Left lung (tissue), 10 donors: ENCODE data around the gene MRPL44. TPM values are rescaled to one million over a fixed set of nuclear protein-coding genes. Genes with fewer than 3 reads are reported as not detected.

ENCODE experiments used
- ATAC-seq: fragments of 200-7000 bp; cut with Tn5 transposase; one replicate; pipeline ENCODE4 v1.9.1; 2020; ENCODE audit warnings: moderate library complexity
- DNase-seq, 4 donors: peaks; one replicate each; pipeline ENCODE4 v3.0.0-alpha.2; 2013 to 2020
- H3K27ac ChIP-seq, 2 donors: fragments of 200-600 bp; sonication (generic) in 1 of 2; one replicate each; pipeline versions ENCODE4 v1.5.0 to v1.8.0; 2020 to 2021
- H3K27me3 ChIP-seq, 2 donors: fragments of 200-600 bp; sonication (generic) in 1 of 2; one replicate each; pipeline versions ENCODE4 v1.5.0 to v1.8.0; 2020 to 2021
- H3K36me3 ChIP-seq, 2 donors: fragments of 200-600 bp; sonication (generic) in 1 of 2; one replicate each; pipeline versions ENCODE4 v1.5.0 to v1.8.0; 2020 to 2021
- H3K4me1 ChIP-seq, 2 donors: fragments of 200-600 bp; one replicate each; pipeline ENCODE4 v1.8.0; 2021
- H3K4me3 ChIP-seq, 2 donors: fragments of 200-600 bp; sonication (generic) in 1 of 2; one replicate each; pipeline versions ENCODE4 v1.5.0 to v1.8.0; 2020 to 2021; ENCODE audit warnings: mild to moderate bottlenecking in 1 of 2
- H3K9me3 ChIP-seq, 2 donors: fragments of 200-600 bp; sonication (generic) in 1 of 2; one replicate each; pipeline versions ENCODE4 v1.5.0 to v1.8.0; 2020 to 2021
- intact Hi-C, 2 donors: fragments of 100-400 bp; cut with DNase I; formaldehyde crosslinking; loops; one replicate each; pipeline versions ENCODE4 v1.11.2 to v1.14.2; 2022
- polyA plus RNA-seq, 6 donors: library from polyadenylated mRNA; unstranded; fragments of 120-200 nt; gene quantifications; one replicate each; pipeline ENCODE4 v1.2.1, GENCODE V29; 2013; ENCODE audit not compliant: insufficient read length in 6 of 6
- total RNA-seq, 2 donors: library from RNA; stranded (reverse); fragmentation: NEBNext Ultra II Directional; extraction: Animal tissue kit (Norgen Biotek cat#: 25700); gene quantifications; one replicate each; pipeline ENCODE4 v1.2.1, GENCODE V29; 2021
- TF ChIP-seq, protein P1 (sequence below), 2 donors: fragments of 200-600 bp; sonication (generic) in 1 of 2; IDR thresholded peaks; one replicate each; pipeline versions ENCODE4 v1.5.0 to v1.8.0; 2021; ENCODE audit warnings: antibody characterized with exemption in 2 of 2
- donor health status: DM: no; HTN: yes; CAD: no.
- donor health status: DM: no; HTN: no; CAD: no.

Gene MRPL44
- total and polyA plus RNA-seq, 8 donors: 23.1 to 26.8 (median 25.6) TPM

DNA sequence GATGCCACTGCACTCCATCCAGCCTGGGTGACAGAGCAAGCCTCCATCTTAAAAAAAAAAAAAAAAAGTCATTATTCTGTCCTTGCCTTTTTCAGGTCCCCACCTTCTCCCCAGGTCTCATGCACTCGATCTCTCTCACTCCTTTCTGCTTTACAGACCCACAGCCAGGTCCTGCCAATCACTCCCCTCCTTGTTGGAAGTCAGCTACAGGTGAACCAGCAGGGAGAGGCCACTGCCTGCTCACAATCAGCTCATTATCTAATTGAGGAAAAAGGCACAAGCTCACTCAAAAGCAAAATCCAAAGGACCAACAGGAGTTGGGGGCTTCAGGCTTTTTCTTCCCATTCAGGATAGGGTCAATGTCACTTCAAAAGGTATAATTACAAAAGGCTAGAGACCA, 14.1 kb upstream of the MRPL44 start:
- TF ChIP-seq, protein P1, sequence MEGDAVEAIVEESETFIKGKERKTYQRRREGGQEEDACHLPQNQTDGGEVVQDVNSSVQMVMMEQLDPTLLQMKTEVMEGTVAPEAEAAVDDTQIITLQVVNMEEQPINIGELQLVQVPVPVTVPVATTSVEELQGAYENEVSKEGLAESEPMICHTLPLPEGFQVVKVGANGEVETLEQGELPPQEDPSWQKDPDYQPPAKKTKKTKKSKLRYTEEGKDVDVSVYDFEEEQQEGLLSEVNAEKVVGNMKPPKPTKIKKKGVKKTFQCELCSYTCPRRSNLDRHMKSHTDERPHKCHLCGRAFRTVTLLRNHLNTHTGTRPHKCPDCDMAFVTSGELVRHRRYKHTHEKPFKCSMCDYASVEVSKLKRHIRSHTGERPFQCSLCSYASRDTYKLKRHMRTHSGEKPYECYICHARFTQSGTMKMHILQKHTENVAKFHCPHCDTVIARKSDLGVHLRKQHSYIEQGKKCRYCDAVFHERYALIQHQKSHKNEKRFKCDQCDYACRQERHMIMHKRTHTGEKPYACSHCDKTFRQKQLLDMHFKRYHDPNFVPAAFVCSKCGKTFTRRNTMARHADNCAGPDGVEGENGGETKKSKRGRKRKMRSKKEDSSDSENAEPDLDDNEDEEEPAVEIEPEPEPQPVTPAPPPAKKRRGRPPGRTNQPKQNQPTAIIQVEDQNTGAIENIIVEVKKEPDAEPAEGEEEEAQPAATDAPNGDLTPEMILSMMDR (IDR thresholded peaks at IDR 0.05): no peak
- intact Hi-C loops: no loop called here
- ATAC-seq (no peak), DNase-seq (no peak)
- Histone ChIP-seq H3K27ac (peak overlapping the region; percentile 48 to 95), H3K36me3 (no peaks in the 10 kb centered on the region), H3K9me3 (no peaks in the 10 kb centered on the region), H3K4me3 (peak overlapping the region; percentile 76 to 86), H3K4me1 (peaks cover 13 to 56% of the 10 kb centered on the region in 2 donors), H3K27me3 (no peaks in the 10 kb centered on the region)

DNA sequence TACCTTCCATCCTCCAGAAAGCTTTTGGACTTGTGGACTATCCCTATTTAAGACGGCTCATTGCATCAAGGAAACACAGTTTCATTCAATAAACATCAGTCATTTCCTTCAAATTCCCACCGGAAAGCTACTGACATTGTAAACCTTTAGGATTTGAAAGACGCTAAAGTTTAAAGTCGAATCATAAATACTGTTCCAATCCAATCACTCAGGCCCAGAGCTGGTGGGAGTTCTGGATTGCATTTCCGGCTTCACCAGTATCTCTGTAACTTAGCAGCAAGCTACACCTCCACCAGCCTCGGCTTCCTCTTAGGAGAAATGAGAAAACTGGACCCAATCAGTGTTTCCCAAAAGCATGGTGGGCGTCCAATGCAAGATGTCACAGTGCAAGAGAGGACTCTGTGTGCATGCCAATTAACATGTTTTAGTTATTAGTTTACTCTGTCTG, 13.7 kb upstream of the MRPL44 start:
- TF ChIP-seq, protein P1 (IDR thresholded peaks at IDR 0.05): no peak
- H3K9me3 ChIP-seq: no peaks in the 10 kb centered on the region
- H3K27ac ChIP-seq: peak overlapping the region; percentile 92 to 95
- H3K36me3 ChIP-seq: no peaks in the 10 kb centered on the region
- intact Hi-C loops: no loop called here
- DNase-seq (no peak), ATAC-seq (no peak)
- no peaks in the 10 kb centered on the region for H3K27me3 ChIP-seq
- H3K4me1 ChIP-seq: peaks cover 13 to 52% of the 10 kb centered on the region in 2 donors
- peak overlapping the region; percentile 76 to 86 for H3K4me3 ChIP-seq

GRCh38 chr2:223944166-223944702, 13.0 kb upstream of the MRPL44 start:
- Histone ChIP-seq H3K27me3 (no peaks in the 10 kb centered on the region), H3K36me3 (no peaks in the 10 kb centered on the region), H3K4me3 (peak overlapping the region; percentile 76 to 86), H3K4me1 (peaks cover 13 to 45% of the 10 kb centered on the region in 2 donors), H3K27ac (peak overlapping the region; percentile 92 to 95), H3K9me3 (no peaks in the 10 kb centered on the region)
- intact Hi-C loops: no loop called here
- DNase-seq (peak in 3 of 4 donors; percentile 45 to 84 (median 45)), ATAC-seq (peak; percentile 66)
- TF ChIP-seq, protein P1 (IDR thresholded peaks at IDR 0.05): no peak

GRCh38 chr2:223944703-223945531, 12.3 kb upstream of the MRPL44 start, which contains the start of gene WDFY1:
TSS of gene WDFY1 (minus strand) at chr2:223945335. CDS start at chr2:223945284, 51 bp downstream.
- ATAC-seq (peak; percentile 98), DNase-seq (peak; percentile 87 to 98 (median 92))
- Histone ChIP-seq H3K4me3 (peak within 1 kb of the TSS; percentile 76 to 86), H3K9me3 (no peaks in the 10 kb centered on the region), H3K36me3 (no peaks in the 10 kb centered on the region), H3K4me1 (peaks cover 13 to 43% of the 10 kb centered on the region in 2 donors), H3K27ac (peak within 1 kb of the TSS; percentile 92 to 95), H3K27me3 (no peaks in the 10 kb centered on the region)
- intact Hi-C loops: no loop called here
- TF ChIP-seq, protein P1 (IDR thresholded peaks at IDR 0.05): no peak

DNA sequence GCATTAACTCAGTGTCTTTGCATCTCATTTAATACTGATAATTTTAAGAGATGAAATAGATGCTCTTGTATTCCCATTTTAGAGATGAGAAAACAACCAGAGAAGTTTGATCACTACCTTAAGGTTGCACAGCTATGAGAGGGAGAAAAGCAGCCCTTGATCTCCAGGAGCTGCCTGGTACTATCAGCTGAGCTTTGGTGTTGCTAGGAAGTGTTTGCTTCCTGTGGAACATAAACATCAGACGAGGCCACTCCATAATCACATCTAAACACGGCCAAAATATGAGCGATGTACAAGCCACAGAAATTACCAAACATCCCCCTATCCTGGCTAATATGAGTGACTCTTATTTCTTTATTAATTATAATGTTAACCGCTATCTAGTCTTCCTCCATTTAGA, 11.5 kb upstream of the MRPL44 start:
- peak overlapping the region in 1 of 2 donors; percentile 86 for H3K4me3 ChIP-seq
- TF ChIP-seq, protein P1 (IDR thresholded peaks at IDR 0.05): no peak
- DNase-seq: no peak
- H3K27ac ChIP-seq: peak overlapping the region in 1 of 2 donors; percentile 95
- intact Hi-C loops: no loop called here
- ATAC-seq: no peak
- no peaks in the 10 kb centered on the region for H3K9me3 ChIP-seq
- peaks cover 17 to 47% of the 10 kb centered on the region in 2 donors for H3K4me1 ChIP-seq
- no peaks in the 10 kb centered on the region for H3K27me3 ChIP-seq
- H3K36me3 ChIP-seq: no peaks in the 10 kb centered on the region
